ENCODE measurements around the gene SLC25A19. TPM values are rescaled to one million over a fixed set of nuclear protein-coding genes. Genes with fewer than 3 reads are reported as not detected.

Gene SLC25A19
- total RNA-seq, 1 donor from 2014 or later, result 101 TPM

- peaks cover 33% of the 10 kb centered on the region for H3K4me1 Mint-ChIP-seq (ENCODE audit: low read depth)
- H3K27ac Mint-ChIP-seq, result peak overlapping the region; percentile 74
- H3K9me3 Mint-ChIP-seq, result no peaks in the 10 kb centered on the region
- H3K4me3 Mint-ChIP-seq (ENCODE audit: low read depth), result peak overlapping the region; percentile 88
- peak; percentile 87 for DNase-seq (ENCODE audit: low spot score)
- intact Hi-C loops (cut with micrococcal nuclease), result loop anchor here (1.0 to 10.0 kb wide), 5 partner anchors 18 to 393 kb away; partner anchors contain the start of genes CASKIN2, RECQL5, SAP30BP and SLC25A19
- H3K27me3 Mint-ChIP-seq (ENCODE audit: low read depth), result no peaks in the 10 kb centered on the region
- H3K36me3 Mint-ChIP-seq (ENCODE audit: low read depth), result peaks cover 51% of the 10 kb centered on the region
Observed at GRCh38 chr17:75271233-75271954, 17.8 kb downstream of the SLC25A19 start.

GRCh38 chr17:75270966-75271232, 18.3 kb downstream of the SLC25A19 start, which contains the start of gene MIF4GD:
Gene MIF4GD (minus strand): TSS chr17:75271231. CDS start chr17:75270195, 1,036 bp downstream.
- no peaks in the 10 kb centered on the region for H3K9me3 Mint-ChIP-seq
- no peaks in the 10 kb centered on the region for H3K27me3 Mint-ChIP-seq (ENCODE audit: low read depth)
- DNase-seq (ENCODE audit: low spot score), result no peak
- peaks cover 33% of the 10 kb centered on the region for H3K4me1 Mint-ChIP-seq (ENCODE audit: low read depth)
- intact Hi-C loops (cut with micrococcal nuclease), result loop anchor here (1.0 to 10.0 kb wide), 6 partner anchors 9 to 394 kb away; partner anchors contain the start of genes CASKIN2, RECQL5, SAP30BP and SLC25A19
- H3K4me3 Mint-ChIP-seq (ENCODE audit: low read depth), result peak within 1 kb of the TSS; percentile 88
- H3K27ac Mint-ChIP-seq, result peak within 1 kb of the TSS; percentile 93
- H3K36me3 Mint-ChIP-seq (ENCODE audit: low read depth), result peaks cover 56% of the 10 kb centered on the region

DNA sequence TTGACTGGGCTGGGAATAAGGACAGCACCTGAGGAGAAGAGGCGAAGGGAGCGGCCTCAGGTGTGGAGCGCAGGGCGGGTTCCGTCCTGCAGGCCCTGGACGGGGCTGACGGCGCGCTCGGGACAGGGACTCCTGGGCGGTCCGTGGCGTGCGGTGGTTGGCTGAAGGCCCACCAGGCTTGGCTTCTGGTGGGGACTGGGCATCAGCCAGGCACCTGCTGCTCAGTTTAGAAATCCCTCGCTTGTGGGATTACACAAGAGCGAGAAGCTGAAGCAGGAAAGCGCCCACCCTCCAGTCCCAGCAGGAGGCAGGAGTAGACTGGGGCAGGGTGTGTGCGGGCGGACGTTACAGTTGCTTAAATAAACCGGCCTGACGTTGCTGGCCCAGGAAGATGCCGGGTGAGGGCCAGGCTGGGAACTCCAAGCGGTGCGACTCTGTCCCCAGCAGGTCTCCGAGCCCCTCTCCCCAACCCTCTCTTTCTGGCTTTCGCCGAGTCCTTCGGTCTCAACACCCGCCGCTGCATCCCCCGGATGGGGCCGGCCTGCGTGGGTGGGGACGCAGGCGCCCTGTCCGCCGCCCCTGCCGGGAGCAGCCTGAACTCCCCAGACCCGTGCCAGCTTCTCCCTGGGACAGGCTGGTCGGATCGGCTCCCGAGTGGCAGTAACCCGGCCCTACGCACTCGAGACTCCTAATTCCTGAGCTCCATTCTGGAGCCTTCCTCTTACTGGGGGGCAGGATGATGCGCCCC, 18.8 kb downstream of the SLC25A19 start:
- intact Hi-C loops (cut with micrococcal nuclease), result loop anchor here (1.0 to 10.0 kb wide), 4 partner anchors 8 to 394 kb away; partner anchors contain the start of genes CASKIN2, RECQL5, SAP30BP and TSEN54
- Mint-ChIP-seq H3K27me3 (ENCODE audit: low read depth) (no peaks in the 10 kb centered on the region), H3K4me3 (ENCODE audit: low read depth) (peak overlapping the region; percentile 85), H3K4me1 (ENCODE audit: low read depth) (peaks cover 33% of the 10 kb centered on the region), H3K27ac (peak overlapping the region; percentile 93), H3K36me3 (ENCODE audit: low read depth) (peaks cover 58% of the 10 kb centered on the region), H3K9me3 (no peaks in the 10 kb centered on the region)
- DNase-seq (ENCODE audit: low spot score), result peak; percentile 60

DNA sequence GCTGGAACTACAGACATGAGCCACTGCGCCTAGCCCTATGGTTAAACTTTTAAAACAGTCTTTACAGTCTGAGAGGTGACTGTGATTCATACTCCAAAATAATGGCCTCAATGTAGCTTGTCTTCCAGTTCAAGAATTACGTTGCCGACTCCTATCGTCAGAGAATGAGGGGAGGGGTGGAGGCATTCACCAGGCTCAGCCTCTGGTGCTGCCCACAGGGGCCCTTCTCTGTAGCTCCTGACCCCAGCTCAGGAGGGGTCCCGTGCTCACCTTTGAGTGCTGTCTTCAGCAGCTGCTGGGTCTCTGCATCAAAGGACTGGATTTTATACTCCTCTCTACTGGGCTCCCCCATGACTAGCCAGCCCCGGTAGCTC, 19.4 kb downstream of the SLC25A19 start:
- no peaks in the 10 kb centered on the region for H3K27me3 Mint-ChIP-seq (ENCODE audit: low read depth)
- intact Hi-C loops (cut with micrococcal nuclease), result loop anchor here (1.0 to 10.0 kb wide), 5 partner anchors 8 to 395 kb away; partner anchors contain the start of genes CASKIN2, MYO15B, RECQL5 and SAP30BP
- H3K36me3 Mint-ChIP-seq (ENCODE audit: low read depth), result peaks cover 59% of the 10 kb centered on the region
- DNase-seq (ENCODE audit: low spot score), result no peak
- H3K27ac Mint-ChIP-seq, result peak overlapping the region; percentile 93
- no peaks in the 10 kb centered on the region for H3K9me3 Mint-ChIP-seq
- peak overlapping the region; percentile 85 for H3K4me3 Mint-ChIP-seq (ENCODE audit: low read depth)
- H3K4me1 Mint-ChIP-seq (ENCODE audit: low read depth), result peaks cover 30% of the 10 kb centered on the region

- Mint-ChIP-seq H3K36me3 (ENCODE audit: low read depth) (peaks cover 62% of the 10 kb centered on the region), H3K4me1 (ENCODE audit: low read depth) (peaks cover 26% of the 10 kb centered on the region), H3K27me3 (ENCODE audit: low read depth) (no peaks in the 10 kb centered on the region), H3K27ac (no peak overlapping the region), H3K4me3 (ENCODE audit: low read depth) (no peak overlapping the region), H3K9me3 (no peaks in the 10 kb centered on the region)
- no peak for DNase-seq (ENCODE audit: low spot score)
- intact Hi-C loops (cut with micrococcal nuclease), result loop anchor here (10.0 kb wide), 1 partner anchor 317 kb away; the partner anchor contains the start of gene MYO15B
Observed at GRCh38 chr17:75267411-75268232, 21.6 kb downstream of the SLC25A19 start.

DNA sequence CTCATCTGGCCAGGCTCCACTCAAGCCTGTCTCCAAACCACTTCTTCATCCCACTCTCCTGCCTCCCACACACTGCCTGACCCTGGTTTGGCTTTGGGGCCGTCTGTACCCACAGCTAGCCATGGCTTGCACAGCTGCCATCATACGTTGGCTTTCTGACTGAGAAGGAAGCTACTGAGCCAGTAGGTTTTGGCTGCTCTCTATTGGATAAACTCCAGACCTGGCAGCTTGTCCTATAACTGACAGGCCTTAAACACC, 22.2 kb downstream of the SLC25A19 start:
- no peak for DNase-seq (ENCODE audit: low spot score)
- intact Hi-C loops (cut with micrococcal nuclease), result loop anchor here (10.0 kb wide), 1 partner anchor 318 kb away; the partner anchor contains the start of gene MYO15B

DNA sequence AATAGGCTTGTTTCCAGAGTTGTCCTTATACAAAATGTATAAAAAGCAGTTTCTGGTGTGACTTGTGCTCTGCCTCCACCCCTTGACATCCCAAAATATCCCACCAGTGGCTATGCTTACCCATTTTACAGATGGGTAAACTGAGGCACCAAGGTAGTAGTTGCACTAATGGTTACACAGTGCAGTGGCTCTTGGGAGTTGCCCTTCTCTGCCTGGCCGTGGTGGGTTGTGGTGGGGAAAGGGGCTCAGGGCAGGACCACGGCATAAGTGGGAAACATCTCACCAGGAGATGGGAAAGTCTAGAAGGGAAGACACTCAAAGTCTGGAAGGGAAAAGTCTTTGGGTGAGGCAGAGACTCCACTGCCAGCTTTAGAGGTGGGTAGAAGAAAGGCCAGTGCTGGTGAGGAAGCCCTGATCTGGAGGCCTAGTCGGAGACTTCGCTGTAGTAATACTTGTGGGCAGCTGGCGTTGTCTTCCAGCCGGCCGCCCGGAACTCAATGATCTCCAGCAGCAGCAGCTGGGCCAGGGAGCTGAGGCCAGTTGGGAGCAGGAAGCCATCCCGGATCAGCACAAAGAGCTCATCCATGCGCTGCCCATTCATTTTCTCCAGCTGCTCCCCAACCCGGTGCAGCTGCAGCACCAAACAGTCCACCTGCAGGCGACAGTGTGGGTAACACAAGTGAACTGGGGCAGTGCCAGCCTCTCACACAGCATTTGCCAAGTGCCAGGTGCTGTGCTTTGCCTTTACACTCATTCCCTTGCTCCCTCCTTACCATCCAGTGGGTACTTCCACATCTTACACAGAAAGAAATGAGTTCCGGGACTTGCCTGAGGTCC, 22.7 kb downstream of the SLC25A19 start:
- intact Hi-C loops (cut with micrococcal nuclease), result loop anchor here (10.0 kb wide), 1 partner anchor 318 kb away; the partner anchor contains the start of gene MYO15B
- Mint-ChIP-seq H3K4me3 (ENCODE audit: low read depth) (no peak overlapping the region), H3K4me1 (ENCODE audit: low read depth) (peaks cover 26% of the 10 kb centered on the region), H3K36me3 (ENCODE audit: low read depth) (peaks cover 65% of the 10 kb centered on the region), H3K27me3 (ENCODE audit: low read depth) (no peaks in the 10 kb centered on the region), H3K9me3 (no peaks in the 10 kb centered on the region), H3K27ac (no peak overlapping the region)
- DNase-seq (ENCODE audit: low spot score), result no peak

More for the DNA sequence above, 22.2 kb downstream of the SLC25A19 start:
- peaks cover 64% of the 10 kb centered on the region for H3K36me3 Mint-ChIP-seq (ENCODE audit: low read depth)
- H3K27ac Mint-ChIP-seq, result no peak overlapping the region
- no peak overlapping the region for H3K4me3 Mint-ChIP-seq (ENCODE audit: low read depth)
- no peaks in the 10 kb centered on the region for H3K27me3 Mint-ChIP-seq (ENCODE audit: low read depth)
- H3K4me1 Mint-ChIP-seq (ENCODE audit: low read depth), result peaks cover 28% of the 10 kb centered on the region
- H3K9me3 Mint-ChIP-seq, result no peaks in the 10 kb centered on the region

DNA sequence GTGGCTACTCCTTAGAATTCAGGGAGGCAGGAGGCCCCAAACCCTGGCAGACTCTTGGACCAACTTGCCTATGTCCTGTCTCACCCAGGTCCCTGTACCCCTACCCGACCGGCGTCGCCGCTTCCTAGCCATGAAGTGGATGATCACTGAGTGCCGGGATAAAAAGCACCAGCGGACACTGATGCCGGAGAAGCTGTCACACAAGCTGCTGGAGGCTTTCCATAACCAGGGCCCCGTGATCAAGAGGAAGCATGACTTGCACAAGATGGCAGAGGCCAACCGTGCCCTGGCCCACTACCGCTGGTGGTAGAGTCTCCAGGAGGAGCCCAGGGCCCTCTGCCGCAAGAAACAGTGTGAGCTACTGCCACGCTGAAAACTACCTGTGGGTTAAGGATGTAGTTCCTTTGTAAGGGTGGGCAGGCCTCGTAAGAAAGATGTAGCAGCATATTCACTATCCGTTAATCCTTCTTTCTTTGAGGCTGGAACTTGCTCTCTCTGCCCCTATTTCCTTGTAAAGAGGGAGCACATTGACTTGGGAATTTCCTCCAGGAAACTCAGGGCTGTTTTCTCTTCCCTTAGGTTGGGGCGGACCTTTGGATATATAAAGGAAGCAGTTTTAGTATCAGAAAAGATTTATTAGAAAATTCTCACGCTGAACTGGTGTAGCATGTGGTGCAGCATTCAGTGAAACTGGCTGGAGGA, 23.5 kb downstream of the SLC25A19 start:
- DNase-seq (ENCODE audit: low spot score), result no peak
- Mint-ChIP-seq H3K4me3 (ENCODE audit: low read depth) (no peak overlapping the region), H3K27me3 (ENCODE audit: low read depth) (no peaks in the 10 kb centered on the region), H3K36me3 (ENCODE audit: low read depth) (peaks cover 67% of the 10 kb centered on the region), H3K9me3 (no peaks in the 10 kb centered on the region), H3K27ac (no peak overlapping the region), H3K4me1 (ENCODE audit: low read depth) (peaks cover 26% of the 10 kb centered on the region)
- intact Hi-C loops (cut with micrococcal nuclease), result loop anchor here (10.0 kb wide), 1 partner anchor 319 kb away; the partner anchor contains the start of gene MYO15B

GRCh38 chr17:75263055-75263454, 26.2 kb downstream of the SLC25A19 start:
- peak overlapping the region; percentile 100 for H3K27ac Mint-ChIP-seq
- no peaks in the 10 kb centered on the region for H3K9me3 Mint-ChIP-seq
- H3K4me3 Mint-ChIP-seq (ENCODE audit: low read depth), result peak overlapping the region; percentile 99
- peaks cover 67% of the 10 kb centered on the region for H3K36me3 Mint-ChIP-seq (ENCODE audit: low read depth)
- H3K27me3 Mint-ChIP-seq (ENCODE audit: low read depth), result no peaks in the 10 kb centered on the region
- intact Hi-C loops (cut with micrococcal nuclease), result loop anchor here (5.0 to 10.0 kb wide), 2 partner anchors 81 to 322 kb away; partner anchors contain the start of genes MYO15B and SUMO2
- no peak for DNase-seq (ENCODE audit: low spot score)
- H3K4me1 Mint-ChIP-seq (ENCODE audit: low read depth), result peaks cover 37% of the 10 kb centered on the region

- no peaks in the 10 kb centered on the region for H3K9me3 Mint-ChIP-seq
- H3K27me3 Mint-ChIP-seq (ENCODE audit: low read depth), result no peaks in the 10 kb centered on the region
- intact Hi-C loops (cut with micrococcal nuclease), result loop anchor here (1.0 to 10.0 kb wide), 3 partner anchors 8 to 323 kb away; partner anchors contain the start of genes MYO15B and SUMO2
- peaks cover 63% of the 10 kb centered on the region for H3K36me3 Mint-ChIP-seq (ENCODE audit: low read depth)
- H3K4me1 Mint-ChIP-seq (ENCODE audit: low read depth), result peaks cover 42% of the 10 kb centered on the region
- DNase-seq (ENCODE audit: low spot score), result no peak
- H3K4me3 Mint-ChIP-seq (ENCODE audit: low read depth), result peak overlapping the region; percentile 99
- H3K27ac Mint-ChIP-seq, result peak overlapping the region; percentile 100
Observed at GRCh38 chr17:75262112-75262606, 27.1 kb downstream of the SLC25A19 start.
